ENCODE results near the gene PPP1R8. TPM values are rescaled to one million over a fixed set of nuclear protein-coding genes. Genes with fewer than 3 reads are reported as not detected.
"Not testable (repeated sequence)": the region's sequence is repeated elsewhere in the genome, so short reads cannot be mapped to it uniquely, and the experiment has no call there.

PPP1R8 gene
- total RNA-seq, 2 experiments from 2014 or later, result 63.4 to 70.8 TPM

GRCh38 chr1:27864264-27864895 is 33.8 kb downstream of the PPP1R8 start:
- CTCF ChIA-PET, result interaction anchor here (0.7 to 1.3 kb wide), 4 partner anchors 13 to 564 kb away, joined by 3 read pairs; no protein-coding TSS in a partner anchor
- POLR2A ChIA-PET, result no interaction called here

- ChIA-PET POLR2A (no interaction called here), CTCF (interaction anchor here (0.6 to 1.1 kb wide), 4 partner anchors 9 to 309 kb away, joined by 3 to 6 read pairs (median 5); no protein-coding TSS in a partner anchor)
These were observed 35.2 kb downstream of the PPP1R8 start for GRCh38 chr1:27865821-27866220.

GRCh38 chr1:27868556-27868931 is 38.0 kb downstream of the PPP1R8 start:
- ChIA-PET POLR2A (interaction anchor here (0.5 to 0.6 kb wide), 2 partner anchors 35 to 95 kb away, joined by 3 to 5 read pairs; no protein-coding TSS in a partner anchor), CTCF (no interaction called here)

DNA sequence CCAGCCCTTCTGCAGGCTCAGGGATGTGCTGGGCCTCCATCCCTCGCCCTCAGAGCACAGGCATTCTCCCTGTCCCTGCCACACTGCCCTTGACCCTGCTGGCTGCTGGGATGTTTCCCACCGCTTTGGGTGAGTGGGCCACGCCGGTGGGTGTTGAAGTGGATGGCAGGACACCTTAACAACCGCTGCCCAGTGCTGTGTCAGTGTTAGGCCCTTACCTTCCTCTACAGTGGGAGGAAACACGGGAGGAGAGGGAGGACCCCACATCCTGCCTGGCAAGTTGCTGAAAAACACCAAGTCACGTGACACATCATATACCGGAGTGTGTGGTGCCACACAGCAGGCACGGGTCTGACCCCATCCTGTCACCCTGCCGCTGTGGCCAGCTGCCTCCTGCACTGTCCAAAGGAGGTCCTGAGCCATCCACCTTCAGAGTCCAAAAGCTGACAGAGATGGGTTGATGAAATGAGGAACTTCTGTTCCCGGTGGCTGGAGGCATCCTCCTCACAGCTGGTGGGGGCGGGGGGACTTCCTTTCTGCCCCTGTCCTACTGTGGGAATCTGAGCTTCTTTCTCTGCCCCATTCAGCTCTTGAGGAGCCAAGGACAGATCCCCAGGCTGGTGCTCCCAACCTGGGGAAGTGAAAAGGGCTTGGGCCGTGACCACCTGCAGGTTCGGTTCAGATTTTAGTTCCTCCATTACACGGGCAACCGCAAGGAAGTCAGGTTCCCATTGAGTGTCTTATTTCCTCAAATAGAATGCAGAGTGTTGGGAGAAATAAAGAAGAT is 38.5 kb downstream of the PPP1R8 start:
- ChIA-PET CTCF (no interaction called here), POLR2A (interaction anchor here (0.5 kb wide), 1 partner anchor 34 kb away, joined by 5 read pairs; no protein-coding TSS in a partner anchor)

DNA sequence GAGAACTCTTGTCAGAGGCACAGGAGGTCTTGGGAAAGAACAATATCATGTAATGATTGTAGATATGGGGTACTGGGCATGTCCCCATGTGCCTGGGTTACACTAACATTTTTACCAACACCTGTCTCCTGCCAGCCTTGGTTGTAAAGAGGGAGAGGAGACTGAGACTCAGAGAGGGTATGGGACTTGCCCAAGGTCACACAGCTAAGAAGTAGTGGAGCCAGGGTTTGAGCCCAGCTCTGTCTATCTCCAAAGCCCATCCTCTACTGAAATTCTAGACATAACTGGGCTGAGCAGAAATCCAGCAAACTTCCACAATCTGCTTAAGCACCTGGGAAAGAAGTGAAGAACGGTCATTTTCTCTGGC is 39.1 kb downstream of the PPP1R8 start:
- POLR2A ChIA-PET, result no interaction called here
- CTCF ChIA-PET, result no interaction called here

DNA sequence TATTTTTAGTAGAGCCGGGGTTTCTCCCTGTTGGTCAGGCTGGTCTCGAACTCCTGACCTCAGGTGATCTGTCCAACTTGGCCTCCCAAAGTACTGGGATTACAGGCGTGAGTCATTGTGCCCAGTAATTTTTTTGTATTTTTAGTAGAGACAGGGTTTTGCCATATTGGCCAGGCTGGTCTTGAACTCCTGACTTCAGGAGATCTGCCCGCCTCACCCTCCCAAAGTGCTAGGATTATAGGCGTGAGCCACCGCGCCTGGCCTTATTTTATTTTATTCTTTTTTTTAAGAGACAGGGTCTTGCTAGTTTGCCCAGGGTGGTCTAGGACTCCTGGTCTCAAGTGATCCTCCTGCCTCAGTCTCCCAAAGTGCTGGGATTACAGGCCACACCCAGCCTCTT is 40.5 kb downstream of the PPP1R8 start:
- CTCF ChIA-PET, result interaction anchor here (0.6 kb wide), 1 partner anchor 49 kb away, joined by 3 read pairs; no protein-coding TSS in a partner anchor
- POLR2A ChIA-PET, result not testable (repeated sequence)

GRCh38 chr1:27872059-27872801 is 41.6 kb downstream of the PPP1R8 start, which contains the start of gene THEMIS2:
Gene THEMIS2 (plus strand): TSS chr1:27872544. CDS start chr1:27872572, 28 bp downstream.
- ChIA-PET CTCF (interaction anchor here (1.4 kb wide), 1 partner anchor 37 kb away, joined by 4 read pairs; no protein-coding TSS in a partner anchor), POLR2A (no interaction called here)

- CTCF ChIA-PET, result interaction anchor here (1.4 kb wide), 1 partner anchor 36 kb away, joined by 4 read pairs; no protein-coding TSS in a partner anchor
These were observed 42.4 kb downstream of the PPP1R8 start for GRCh38 chr1:27872802-27873551.

GRCh38 chr1:27873671-27874384 is 43.2 kb downstream of the PPP1R8 start:
- ChIA-PET POLR2A (no interaction called here), CTCF (interaction anchor here (1.9 kb wide), 1 partner anchor 16 kb away, joined by 7 read pairs; no protein-coding TSS in a partner anchor)

More at GRCh38 chr1:27872802-27873551, 42.4 kb downstream of the PPP1R8 start:
- POLR2A ChIA-PET, result no interaction called here

DNA sequence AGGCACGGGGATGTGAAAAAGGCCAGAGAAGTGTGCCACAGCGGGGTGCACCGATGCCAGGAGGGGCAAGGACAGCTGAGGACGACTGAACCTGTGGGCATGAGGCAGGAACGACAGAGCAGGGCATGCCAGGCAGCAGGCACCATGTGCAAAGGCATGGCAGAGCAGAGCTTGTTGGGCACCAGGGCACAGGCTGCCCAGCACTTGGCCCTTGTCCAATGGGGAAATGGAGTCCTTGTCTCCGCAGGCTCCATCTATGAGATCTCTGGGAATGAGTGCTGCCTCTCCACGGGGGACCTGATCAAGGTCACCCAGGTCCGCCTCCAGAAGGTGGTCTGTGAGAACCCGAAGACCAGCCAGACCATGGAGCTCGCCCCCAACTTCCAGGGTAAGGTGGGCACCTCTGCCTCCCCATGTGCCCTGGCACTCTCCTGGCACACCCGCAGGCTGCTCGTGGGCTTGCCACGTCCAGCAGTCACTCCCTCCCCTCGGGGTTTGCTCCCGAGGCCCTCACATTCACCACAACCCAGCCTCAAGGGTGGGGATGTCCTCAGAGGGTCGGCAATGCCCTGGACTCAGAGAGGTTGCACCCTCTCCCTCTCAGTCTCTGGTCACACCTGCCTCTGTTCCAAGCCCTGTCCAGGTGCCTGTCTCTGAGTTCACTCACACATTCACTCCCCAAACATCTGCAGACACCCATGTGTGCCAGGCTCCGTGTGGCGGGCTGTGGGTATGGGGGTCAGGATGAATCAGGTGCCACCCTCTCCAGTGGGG is 45.9 kb downstream of the PPP1R8 start:
- CTCF ChIA-PET, result interaction anchor here (0.7 to 1.3 kb wide), 3 partner anchors 12 to 103 kb away, joined by 3 read pairs; no protein-coding TSS in a partner anchor
- POLR2A ChIA-PET, result no interaction called here

DNA sequence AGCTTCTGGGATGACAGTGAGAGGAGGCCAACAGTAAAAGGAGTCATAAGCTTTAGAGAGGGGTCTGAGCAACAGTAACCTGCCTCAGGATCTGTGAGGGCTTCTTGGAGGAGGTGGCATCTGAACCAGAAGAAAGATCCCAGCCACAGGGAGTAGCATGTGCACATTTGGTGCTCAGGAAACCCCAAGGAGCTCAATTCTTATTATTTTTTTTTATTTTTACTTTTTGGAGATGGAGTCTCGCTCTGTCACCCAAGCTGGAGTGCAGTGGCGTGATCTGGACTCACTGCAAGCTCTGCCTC is 46.5 kb downstream of the PPP1R8 start:
- CTCF ChIA-PET, result interaction anchor here (1.3 kb wide), 1 partner anchor 13 kb away, joined by 3 read pairs; no protein-coding TSS in a partner anchor
- POLR2A ChIA-PET, result no interaction called here

- ChIA-PET CTCF (interaction anchor here (0.7 to 1.3 kb wide), 2 partner anchors 14 to 316 kb away, joined by 3 read pairs; no protein-coding TSS in a partner anchor), POLR2A (no interaction called here)
These were observed 47.5 kb downstream of the PPP1R8 start for GRCh38 chr1:27878039-27878438.

DNA sequence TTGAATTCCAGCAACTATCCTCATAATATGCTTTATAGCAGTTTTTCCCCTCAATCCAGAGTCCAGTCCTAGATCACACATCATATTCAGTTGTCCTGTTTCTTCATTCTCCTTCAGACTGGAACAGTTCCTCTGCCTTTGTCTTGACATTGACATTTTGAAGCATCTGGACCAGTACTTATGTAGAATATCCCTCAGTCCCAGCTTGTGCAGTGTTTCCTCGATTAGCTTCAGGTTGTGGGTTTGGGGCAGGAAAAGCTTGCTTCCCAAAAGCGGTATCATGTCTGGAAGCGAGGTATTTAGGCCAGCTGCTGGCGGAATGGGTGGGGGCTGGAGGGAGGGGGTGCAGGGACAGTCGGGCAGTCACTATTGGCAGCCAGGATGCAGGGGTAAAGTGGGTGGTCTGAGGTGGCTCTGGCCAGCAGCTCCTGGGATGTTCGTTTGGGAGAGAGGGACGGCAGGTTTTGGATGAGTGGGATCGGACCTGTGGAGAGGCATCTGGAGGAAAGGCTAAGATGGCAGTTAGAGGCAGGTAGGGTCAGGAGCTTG is 48.3 kb downstream of the PPP1R8 start:
- ChIA-PET POLR2A (no interaction called here), CTCF (no interaction called here)

- POLR2A ChIA-PET, result interaction anchor here (0.7 kb wide), 1 partner anchor 108 kb away, joined by 3 read pairs; no protein-coding TSS in a partner anchor
- CTCF ChIA-PET, result no interaction called here
These were observed 48.9 kb downstream of the PPP1R8 start for GRCh38 chr1:27879374-27880082.

DNA sequence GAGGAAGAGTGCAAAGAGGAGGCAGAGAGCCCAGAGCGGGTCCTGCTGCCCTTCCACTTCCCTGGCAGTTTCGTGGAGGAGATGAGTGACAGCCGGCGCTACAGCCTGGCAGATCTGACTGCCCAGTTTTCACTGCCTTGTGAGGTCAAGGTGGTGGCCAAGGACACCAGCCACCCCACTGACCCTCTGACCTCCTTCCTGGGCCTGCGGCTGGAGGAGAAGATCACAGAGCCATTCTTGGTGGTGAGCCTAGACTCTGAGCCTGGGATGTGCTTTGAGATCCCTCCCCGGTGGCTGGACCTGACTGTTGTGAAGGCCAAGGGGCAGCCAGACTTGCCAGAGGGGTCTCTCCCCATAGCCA is 51.9 kb downstream of the PPP1R8 start:
- ChIA-PET CTCF (no interaction called here), POLR2A (no interaction called here)

DNA sequence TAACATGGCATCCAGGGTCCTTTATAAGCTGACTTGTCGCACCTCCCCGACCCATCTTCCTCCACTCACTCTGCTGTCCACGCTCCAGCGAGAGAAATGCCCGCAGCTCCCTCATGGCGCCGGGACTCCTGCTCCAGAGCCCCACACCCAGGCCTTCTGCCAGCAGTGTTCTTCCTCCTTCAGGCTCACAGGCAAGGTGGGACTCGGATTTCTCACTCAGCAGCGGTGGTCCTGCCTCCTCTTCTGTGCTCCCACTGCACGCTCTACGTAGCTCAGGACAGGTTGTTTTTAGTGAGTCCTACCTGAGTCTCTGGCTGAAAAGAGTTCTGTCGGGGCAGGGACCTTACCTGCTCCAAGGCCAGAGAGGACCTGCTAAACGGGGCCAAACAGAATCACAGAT is 53.0 kb downstream of the PPP1R8 start:
- ChIA-PET POLR2A (no interaction called here), CTCF (no interaction called here)

All from activated CD8-positive, alpha-beta memory T cell treated with anti-CD3 and anti-CD28 coated beads for 36 hours (primary cell).